HepG2 (cell line): Measurements from ENCODE around the gene NT5C. TPM values are rescaled to one million over a fixed set of nuclear protein-coding genes. Genes with fewer than 3 reads are reported as not detected.

Experiments
- ATAC-seq: fragments of 200-7000 bp; cut with Tn5 transposase; 3 replicates; pipeline ENCODE4 v1.9.1; 2020; ENCODE audit warnings: mild to moderate bottlenecking, moderate library complexity
- BruUV-seq: library from RNA; stranded (reverse); fragments of 400-500 nt; replicated peaks from 2 replicates; lab custom pipeline; 2021; lab: Mats Ljungman, UMichigan
- CTCF ChIA-PET: fragments of 300-600 bp; formaldehyde crosslinking; extraction: SDS; loops from one replicate; lab custom pipeline; 2021; ENCODE audit warnings: low total read pairs, inconsistent platforms, low intra/inter-chr PET ratio; lab: Yijun Ruan, JAX
- POLR2A ChIA-PET: fragments of 350-600 bp; sonication (Branson Sonifier 250); formaldehyde crosslinking; loops from one replicate; lab custom pipeline; 2020; ENCODE audit warnings: antibody characterized with exemption, inconsistent platforms; lab: Yijun Ruan, JAX
- DNase-seq: peaks from one replicate; pipeline ENCODE4 v3.0.0-alpha.2; 2015; ENCODE audit warnings: low spot score
- FAIRE-seq: peaks from 3 replicates; lab custom pipeline; 2011; peaks lifted over from hg19 to GRCh38; lab: Jason Lieb, UNC
- H2AFZ ChIP-seq: one replicate; pipeline ENCODE4 v1.6.1; 2011; ENCODE audit warnings: low read length, inconsistent platforms
- H3K27ac ChIP-seq: fragments of 300-600 bp; 3 replicates; pipeline ENCODE4 v1.8.0; 2011; ENCODE audit warnings: mixed run types, mild to moderate bottlenecking, mixed read lengths, low read length, inconsistent platforms; ENCODE audit not compliant: insufficient read depth; ENCODE audit errors: extremely low read length
- H3K27me3 ChIP-seq, 2 experiments: fragments of 200-600 bp in 1 of 2; 2 replicates in 1 of 2; 3 replicates in 1 of 2; pipeline versions ENCODE4 v1.6.0 to v1.8.0; 2011; ENCODE audit warnings: low read length in 2 of 2, mild to moderate bottlenecking in 2 of 2, moderate library complexity in 2 of 2, inconsistent platforms in 1 of 2; ENCODE audit not compliant: insufficient read depth in 2 of 2, control insufficient read depth in 1 of 2
- H3K36me3 ChIP-seq, 2 experiments: fragments of 200-600 bp in 1 of 2; replicated peaks in 1 of 2; 2 replicates in 1 of 2; 3 replicates in 1 of 2; pipeline versions ENCODE4 v1.5.1 to v1.8.0; 2011; ENCODE audit warnings: low read length in 2 of 2, inconsistent platforms in 1 of 2; ENCODE audit not compliant: insufficient read depth in 2 of 2, control insufficient read depth in 1 of 2
- H3K4me1 ChIP-seq: 2 replicates; pipeline ENCODE4 v1.5.1; 2012; ENCODE audit warnings: low read length, inconsistent platforms; ENCODE audit not compliant: insufficient read depth
- H3K4me2 ChIP-seq: 2 replicates; pipeline ENCODE4 v1.6.0; 2011; ENCODE audit warnings: low read depth, low read length, inconsistent platforms
- H3K4me3 ChIP-seq, 3 experiments: fragments of 200-600 bp in 1 of 3; sonication (generic), shearing (Covaris generic) in 1 of 3; replicated peaks in 1 of 3; 2 replicates each; pipeline ENCODE4 v1.5.1; 2011 to 2016; ENCODE audit warnings: low read length in 3 of 3, inconsistent platforms in 2 of 3, low read depth in 2 of 3, mild to moderate bottlenecking in 2 of 3, control low read depth in 1 of 3, mixed read lengths in 1 of 3; ENCODE audit not compliant: insufficient read depth in 1 of 3
- H3K79me2 ChIP-seq: one replicate; pipeline ENCODE4 v1.6.1; 2011; ENCODE audit warnings: low read length, inconsistent platforms; ENCODE audit not compliant: insufficient read depth
- H3K9ac ChIP-seq: 2 replicates; pipeline ENCODE4 v1.6.0; 2011; ENCODE audit warnings: mild to moderate bottlenecking, low read depth, low read length, inconsistent platforms; ENCODE audit not compliant: insufficient read depth
- H3K9me3 ChIP-seq: 2 replicates; pipeline ENCODE4 v1.5.1; 2012; ENCODE audit warnings: mild to moderate bottlenecking, low read length
- H4K20me1 ChIP-seq: 2 replicates; pipeline ENCODE4 v1.6.0; 2011; ENCODE audit warnings: inconsistent platforms, mild to moderate bottlenecking, low read length, moderate library complexity; ENCODE audit not compliant: insufficient read depth
- AGO1 ChIP-seq: fragments of 200-400 bp; formaldehyde crosslinking; IDR thresholded peaks from 2 replicates; pipeline ENCODE4 v1.6.1; 2017; ENCODE audit warnings: mild to moderate bottlenecking, low read depth, low read length, moderate library complexity; ENCODE audit not compliant: poor library complexity, severe bottlenecking
- DNMT1 ChIP-seq: sonication (generic); formaldehyde crosslinking; IDR thresholded peaks from 2 replicates; pipeline ENCODE4 v1.5.1; 2020; ENCODE audit warnings: mild to moderate bottlenecking, missing genetic modification reagents
- KDM5B ChIP-seq: sonication (generic); formaldehyde crosslinking; IDR thresholded peaks from 2 replicates; pipeline ENCODE4 v1.4.0; 2020; ENCODE audit warnings: missing genetic modification reagents, mild to moderate bottlenecking, borderline replicate concordance
- MED8 ChIP-seq: sonication (generic); formaldehyde crosslinking; IDR thresholded peaks from 2 replicates; pipeline ENCODE4 v1.8.1; 2023; ENCODE audit warnings: mild to moderate bottlenecking, missing genetic modification reagents; ENCODE audit not compliant: insufficient replicate concordance
- NR2F1 ChIP-seq, 2 experiments: fragments of 450-650 bp in 1 of 2; formaldehyde crosslinking in 1 of 2; IDR thresholded peaks; 2 replicates each; pipeline versions ENCODE4 v1.5.0 to v1.6.1; 2016 to 2020; ENCODE audit warnings: mild to moderate bottlenecking in 1 of 2, missing compliant biosample characterization in 1 of 2, missing genetic modification reagents in 1 of 2, moderate library complexity in 1 of 2
- PAF1 ChIP-seq: IDR thresholded peaks from 2 replicates; pipeline ENCODE4 v1.6.1; 2016; ENCODE audit warnings: missing genetic modification reagents, missing compliant biosample characterization
- POLR2A ChIP-seq, 2 experiments: IDR thresholded peaks; 2 replicates each; pipeline ENCODE4 v1.6.1; 2011; ENCODE audit warnings: low read depth in 2 of 2, low read length in 2 of 2, mild to moderate bottlenecking in 1 of 2, moderate library complexity in 1 of 2; ENCODE audit not compliant: insufficient read depth in 1 of 2
- POLR2AphosphoS5 ChIP-seq: IDR thresholded peaks from 2 replicates; pipeline ENCODE4 v1.6.1; 2012; ENCODE audit warnings: low read depth, low read length
- RBFOX2 ChIP-seq: fragments of 200-400 bp; formaldehyde crosslinking; IDR thresholded peaks from 2 replicates; pipeline ENCODE4 v1.6.1; 2017; ENCODE audit warnings: low read depth, mild to moderate bottlenecking, low read length
- RBM22 ChIP-seq: fragments of 200-400 bp; formaldehyde crosslinking; optimal IDR thresholded peaks from 2 replicates; pipeline ENCODE3; 2017; ENCODE audit warnings: mild to moderate bottlenecking, low read length, moderate library complexity
- SAFB2 ChIP-seq: sonication (generic); formaldehyde crosslinking; IDR thresholded peaks from 2 replicates; pipeline ENCODE4 v1.5.1; 2020; ENCODE audit warnings: missing genetic modification reagents, low read depth, mild to moderate bottlenecking, borderline replicate concordance
- SP4 ChIP-seq: sonication (generic); formaldehyde crosslinking; IDR thresholded peaks from 2 replicates; pipeline ENCODE4 v1.8.1; 2023; ENCODE audit warnings: mild to moderate bottlenecking, missing genetic modification reagents
- ZC3H13 ChIP-seq: sonication (generic); formaldehyde crosslinking; IDR thresholded peaks from 2 replicates; pipeline ENCODE4 v1.8.1; 2023; ENCODE audit warnings: mild to moderate bottlenecking, missing genetic modification reagents, moderate library complexity
- ZNF276 ChIP-seq: sonication (generic); formaldehyde crosslinking; IDR thresholded peaks from 2 replicates; pipeline ENCODE4 v1.4.0; 2020; ENCODE audit warnings: mild to moderate bottlenecking, low read depth, missing genetic modification reagents
- ZNF549 ChIP-seq: sonication (generic); formaldehyde crosslinking; IDR thresholded peaks from 2 replicates; pipeline ENCODE4 v1.5.0; 2020; ENCODE audit warnings: missing genetic modification reagents
- WGBS: methylation state at CpG from one replicate; pipeline ENCODE4 v1.1.6; 2017; ENCODE audit warnings: low lambda C conversion rate; 5-methylcytosine and 5-hydroxymethylcytosine counted together
- in situ Hi-C: cut with HindIII; loops from 2 replicates; pipeline ENCODE4 v1.10.0; 2017; ENCODE audit warnings: low pct_unique_long_range_greater_than_20kb; ENCODE audit not compliant: extremely low pct_ligation_motif_present
- intact Hi-C: fragments of 100-400 bp; cut with micrococcal nuclease; formaldehyde crosslinking; loops from one replicate; pipeline ENCODE4 v1.10.0; 2022; ENCODE audit not compliant: unreplicated experiment
- polyA plus RNA-seq, 8 experiments: library from polyadenylated mRNA; depleted of rRNA in 3 of 8; stranded (reverse) in 7 of 8; unstranded in 1 of 8; fragments of >200 nt; fragmentation: Illumina TruSeq in 4 of 8; extraction: Trizol in 4 of 8; gene quantifications; 2 replicates each; pipeline versions ENCODE4 v1.2.1 to v1.2.3, GENCODE V29; 2011 to 2016; ENCODE audit warnings: low read depth in 4 of 8, missing spikeins in 1 of 8, mixed read lengths in 1 of 8; ENCODE audit not compliant: insufficient read depth in 1 of 8
- total RNA-seq, 5 experiments: library from RNA; depleted of rRNA; stranded (reverse); fragments of >200 nt; fragmentation: Illumina TruSeq; extraction: Trizol; gene quantifications; 2 replicates each; pipeline ENCODE4 v1.2.3, GENCODE V29; 2016; ENCODE audit warnings: low read depth in 1 of 5

NT5C gene
- total and polyA plus RNA-seq, 2 of the 13 experiments (the other 11 are each of a cell fraction or from before 2014, with no cell fraction given) = 42.8 to 48.6 TPM

- peaks cover 4% of the 10 kb centered on the region; the same call in 1 of the 2 replicates for H4K20me1 ChIP-seq
- H3K79me2 ChIP-seq = peaks cover 8% of the 10 kb centered on the region
- H3K4me1 ChIP-seq = peaks cover 27% of the 10 kb centered on the region
- peak; percentile 46; the same call in 1 of the 2 replicates for TF ChIP-seq PAF1 (CRISPR knock-in tag)
- peak in 1 of 2 experiments; percentile 13; a peak in 1 of 4 replicates for TF ChIP-seq POLR2A (IDR thresholded peaks at IDR 0.05; ENCODE audit: insufficient read depth in 1 of 2, low read depth in 2 of 2, low read length in 2 of 2)
- TF ChIP-seq MED8 (CRISPR knock-in tag) = no peak
- TF ChIP-seq ZNF549 (CRISPR knock-in tag) = no peak
- peak; percentile 34; the same call in 1 of the 2 replicates for TF ChIP-seq POLR2AphosphoS5
- 0 out of 2 replicates have a peak, but pooled peaks have one; percentile 45 for TF ChIP-seq SAFB2
- 0 out of 2 replicates have a peak, but pooled peaks have one; percentile 21 for TF ChIP-seq SP4 (CRISPR knock-in tag)
- no TSS peak for BruUV-seq
- H3K9ac ChIP-seq = no peak overlapping the region
- peaks cover 6 to 18% of the 10 kb centered on the region in 2 experiments; a peak in 4 of 5 replicates for H3K36me3 ChIP-seq
- in situ Hi-C loops = no loop called here
- intact Hi-C loops = no loop called here
- POLR2A ChIA-PET = interaction anchor here (1.0 to 1.9 kb wide), 3 partner anchors 13 to 94 kb away, joined by 3 to 9 read pairs (median 5); no protein-coding TSS in a partner anchor
- CTCF ChIA-PET = interaction anchor here (2.8 kb wide), 1 partner anchor 15 kb away, joined by 26 read pairs; no protein-coding TSS in a partner anchor
- no peak overlapping the region for H2AFZ ChIP-seq
- H3K4me2 ChIP-seq = no peak overlapping the region
- ATAC-seq (no peak), FAIRE-seq (no peak), DNase-seq (no peak)
- no peaks in the 10 kb centered on the region for H3K27me3 ChIP-seq
- no peak overlapping the region for H3K4me3 ChIP-seq
- H3K27ac ChIP-seq = no peak overlapping the region
- H3K9me3 ChIP-seq = no peaks in the 10 kb centered on the region
- WGBS = 98% methylated on average over 9 of the region's 9 CpGs
Observed at GRCh38 chr17:75129576-75129975, 2.0 kb downstream of the NT5C start.

GRCh38 chr17:75128694-75129505 is 2.6 kb downstream of the NT5C start:
- 96% methylated on average over 24 of the region's 33 CpGs for WGBS
- FAIRE-seq = no peak
- POLR2A ChIA-PET = interaction anchor here (1.0 to 1.9 kb wide), 3 partner anchors 12 to 94 kb away, joined by 3 to 9 read pairs (median 5); no protein-coding TSS in a partner anchor
- TF ChIP-seq RBM22 (peak; percentile 34), RBFOX2 (peak; percentile 85), AGO1 (peak; percentile 87), NR2F1 (CRISPR knock-in tag; IDR thresholded peaks at IDR 0.05) (no peak), ZNF276 (CRISPR knock-in tag) (no peak), ZC3H13 (CRISPR knock-in tag) (peak; percentile 50; the same call in 1 of the 2 replicates), KDM5B (CRISPR knock-in tag) (0 out of 2 replicates have a peak, but pooled peaks have one; percentile 23), DNMT1 (no peak)

More at GRCh38 chr17:75128694-75129505, 2.6 kb downstream of the NT5C start:
- H4K20me1 ChIP-seq = peaks cover 4% of the 10 kb centered on the region; the same call in 1 of the 2 replicates
- in situ Hi-C loops (no loop called here), intact Hi-C loops (no loop called here)
- no peak overlapping the region for H2AFZ ChIP-seq
- no peaks in the 10 kb centered on the region for H3K9me3 ChIP-seq
- H3K9ac ChIP-seq = no peak overlapping the region
- no peak overlapping the region for H3K4me2 ChIP-seq
- CTCF ChIA-PET = no interaction called here
- H3K4me3 ChIP-seq = no peak overlapping the region
- no peaks in the 10 kb centered on the region for H3K27me3 ChIP-seq
- H3K36me3 ChIP-seq = peaks cover 6 to 18% of the 10 kb centered on the region in 2 experiments; a peak in 4 of 5 replicates
- H3K27ac ChIP-seq = no peak overlapping the region
- ATAC-seq (no peak), DNase-seq (no peak)
- H3K79me2 ChIP-seq = peaks cover 8% of the 10 kb centered on the region
- no TSS peak for BruUV-seq
- peaks cover 34% of the 10 kb centered on the region for H3K4me1 ChIP-seq
